Putamen (tissue), 1 donor: ENCODE results near the gene TMC6.
A peak's percentile ranks its signal among the peaks of the same experiment; 100 is the strongest.
"Not testable (repeated sequence)": the region's sequence is repeated elsewhere in the genome, so short reads cannot be mapped to it uniquely, and the experiment has no call there.

Source experiments
- DNase-seq: peaks from one replicate; pipeline ENCODE4 v3.0.0-alpha.2; 2016; ENCODE audit warnings: low spot score

Gene TMC6

DNA sequence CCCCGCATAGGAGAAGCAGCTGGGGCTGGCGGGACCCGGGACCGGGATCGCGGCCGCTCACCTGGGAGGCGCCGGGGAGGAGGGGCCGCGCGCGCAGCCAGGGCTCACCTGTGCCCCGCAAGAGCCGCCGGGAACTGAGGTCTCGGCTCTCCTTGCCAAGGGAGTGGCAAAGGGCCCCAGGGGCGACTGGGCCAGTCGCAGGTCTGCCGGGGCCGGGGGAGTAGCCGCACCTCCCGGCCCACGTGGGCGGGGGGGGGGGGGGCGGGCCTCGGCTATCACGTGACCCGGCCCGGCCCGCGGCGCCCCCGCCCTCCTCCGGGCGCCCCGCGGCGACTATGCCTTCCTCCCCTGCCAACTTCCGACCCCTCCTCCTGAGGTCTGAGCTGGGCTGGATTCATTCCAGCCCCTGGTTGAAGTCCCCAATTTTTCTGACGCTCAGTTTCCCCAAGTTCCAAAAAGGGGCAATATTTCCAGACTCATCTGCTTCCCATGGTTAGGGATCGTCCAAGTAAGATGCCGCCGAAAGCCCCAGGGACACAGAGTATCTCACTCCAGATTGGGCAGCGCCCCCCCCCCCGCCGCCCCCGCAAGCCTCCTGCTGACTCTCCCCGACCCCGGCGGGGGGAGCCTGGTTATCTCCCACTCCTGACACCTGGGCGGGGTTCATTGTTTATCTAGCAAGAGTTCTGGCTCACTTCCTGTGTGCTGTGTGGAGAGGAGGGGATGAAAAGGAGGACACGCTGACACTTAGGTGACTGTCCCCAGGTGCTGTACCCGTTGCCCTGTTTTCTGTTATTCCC lies at the start of gene TMC6:
TMC6 (minus strand) TSS at position 205 of the 800 bp plus-strand sequence. CDS start 1,923 bp downstream, outside the sequence.
- peak; percentile 63 for DNase-seq

GRCh38 chr17:78176548-78177025 lies 48.0 kb upstream of the TMC6 start:
- DNase-seq: peak; percentile 57

- DNase-seq: no peak
Observed at GRCh38 chr17:78175643-78175981, 47.1 kb upstream of the TMC6 start.

DNA sequence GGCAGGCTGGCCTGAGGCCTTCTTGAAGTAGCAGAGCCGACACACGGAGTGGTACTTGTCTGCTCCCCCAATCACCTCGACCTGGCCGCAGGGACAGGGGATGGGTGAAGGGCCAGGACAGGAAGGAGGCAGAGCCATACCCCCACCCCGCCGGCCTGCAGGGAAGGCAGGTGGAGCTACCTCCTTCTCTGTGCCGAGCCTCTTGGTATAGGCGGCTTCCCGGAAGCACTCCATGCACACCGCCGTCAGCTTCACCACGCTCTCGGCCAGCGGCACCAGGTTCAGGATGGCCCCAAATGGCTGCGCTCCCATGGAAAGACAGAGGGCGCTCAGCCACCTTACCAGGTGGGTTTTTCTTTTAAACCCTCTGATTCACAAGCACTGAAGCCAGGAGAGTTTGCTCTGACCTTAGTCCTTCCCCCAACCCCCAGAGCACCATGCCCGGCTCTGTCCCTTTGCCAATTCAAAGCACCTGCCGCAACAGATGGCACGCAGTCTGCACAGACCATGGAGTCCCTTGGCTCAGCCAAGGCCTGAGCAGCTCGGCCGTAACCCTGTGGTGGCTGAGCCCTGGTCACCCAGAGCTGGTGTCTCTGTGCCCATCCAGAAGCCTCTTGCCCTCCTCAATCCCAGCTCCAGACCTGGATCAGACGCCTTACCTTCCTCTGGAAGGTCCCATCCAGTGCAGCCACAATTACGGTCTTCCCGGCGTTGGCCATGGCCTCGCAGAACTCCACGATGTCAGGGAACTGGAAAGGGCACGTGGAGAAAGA lies 46.5 kb upstream of the TMC6 start:
- DNase-seq: no peak

GRCh38 chr17:78174346-78174869 lies 45.9 kb upstream of the TMC6 start:
- DNase-seq: peak; percentile 82

DNA sequence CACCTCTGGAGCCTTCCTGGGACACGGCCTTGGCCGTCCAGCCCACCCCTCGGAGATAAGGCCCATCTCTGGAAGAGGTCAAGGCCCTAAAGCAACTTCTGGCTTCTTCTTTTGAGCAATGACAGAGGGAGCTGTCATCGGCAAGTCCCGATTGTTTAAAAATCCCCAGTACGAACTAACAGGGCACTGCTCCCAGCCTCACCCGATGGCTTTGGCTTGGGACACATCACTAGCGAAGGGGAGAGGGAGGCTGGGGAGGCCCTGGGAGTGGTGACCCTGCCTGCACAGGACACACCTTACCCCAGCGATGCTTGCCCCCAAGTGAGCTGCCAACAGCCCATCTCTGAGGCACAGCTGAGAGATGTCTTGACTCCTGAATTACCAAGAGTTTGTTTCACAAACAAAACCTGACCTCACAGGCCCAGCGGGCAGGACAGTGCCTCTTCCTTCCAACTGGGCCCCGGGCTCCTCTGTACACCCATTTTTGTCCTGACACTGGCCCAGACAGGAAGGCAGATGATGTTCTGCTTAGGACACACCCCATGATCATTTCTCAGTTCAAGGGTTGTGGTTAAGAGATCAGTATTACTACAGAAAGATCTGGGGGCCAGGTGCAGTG lies 44.7 kb upstream of the TMC6 start:
- DNase-seq: no peak

GRCh38 chr17:78172249-78173051 lies 43.9 kb upstream of the TMC6 start:
- DNase-seq: no peak

DNA sequence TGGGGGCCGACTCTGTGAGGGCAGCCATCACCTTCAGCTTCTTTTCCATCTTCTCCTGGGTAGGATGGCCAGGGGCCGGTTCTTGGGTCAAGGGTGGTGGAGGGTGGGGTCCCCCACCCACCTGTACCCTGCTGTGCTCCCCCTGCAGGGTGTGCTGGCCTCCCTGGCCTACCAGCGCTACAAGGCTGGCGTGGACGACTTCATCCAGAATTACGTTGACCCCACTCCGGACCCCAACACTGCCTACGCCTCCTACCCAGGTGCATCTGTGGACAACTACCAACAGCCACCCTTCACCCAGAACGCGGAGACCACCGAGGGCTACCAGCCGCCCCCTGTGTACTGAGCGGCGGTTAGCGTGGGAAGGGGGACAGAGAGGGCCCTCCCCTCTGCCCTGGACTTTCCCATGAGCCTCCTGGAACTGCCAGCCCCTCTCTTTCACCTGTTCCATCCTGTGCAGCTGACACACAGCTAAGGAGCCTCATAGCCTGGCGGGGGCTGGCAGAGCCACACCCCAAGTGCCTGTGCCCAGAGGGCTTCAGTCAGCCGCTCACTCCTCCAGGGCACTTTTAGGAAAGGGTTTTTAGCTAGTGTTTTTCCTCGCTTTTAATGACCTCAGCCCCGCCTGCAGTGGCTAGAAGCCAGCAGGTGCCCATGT lies 43.2 kb upstream of the TMC6 start:
- DNase-seq: not testable (repeated sequence)

DNA sequence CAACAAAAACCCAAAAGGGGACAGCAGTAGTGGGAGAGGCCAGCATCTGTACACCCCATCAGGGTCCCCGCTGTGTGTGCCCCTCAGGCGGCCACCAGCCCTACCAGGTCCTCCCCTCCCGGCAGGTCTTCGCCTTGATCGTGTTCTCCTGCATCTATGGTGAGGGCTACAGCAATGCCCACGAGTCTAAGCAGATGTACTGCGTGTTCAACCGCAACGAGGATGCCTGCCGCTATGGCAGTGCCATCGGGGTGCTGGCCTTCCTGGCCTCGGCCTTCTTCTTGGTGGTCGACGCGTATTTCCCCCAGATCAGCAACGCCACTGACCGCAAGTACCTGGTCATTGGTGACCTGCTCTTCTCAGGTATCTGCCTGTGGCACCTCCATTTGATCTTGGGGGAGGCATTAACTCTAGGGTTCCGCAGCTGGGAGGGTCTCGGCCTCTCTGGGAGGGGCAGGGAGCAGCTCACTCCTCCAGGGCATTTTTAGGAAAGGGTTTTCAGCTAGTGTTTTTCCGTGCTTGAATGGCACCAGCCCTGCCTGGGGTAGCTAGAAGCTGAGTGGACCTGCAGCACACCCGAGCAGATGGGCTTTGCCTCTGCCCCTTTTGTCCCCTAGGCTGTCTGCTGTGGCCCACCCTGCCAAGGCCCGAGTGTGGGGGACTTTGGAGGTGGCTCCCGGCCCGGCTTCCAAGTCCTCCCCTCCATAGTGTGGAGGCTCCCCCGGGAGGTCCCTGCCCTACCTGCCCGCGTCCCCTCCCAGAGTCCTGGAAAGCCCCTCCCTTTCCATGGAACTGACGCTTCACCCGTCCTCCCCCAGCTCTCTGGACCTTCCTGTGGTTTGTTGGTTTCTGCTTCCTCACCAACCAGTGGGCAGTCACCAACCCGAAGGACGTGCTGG lies 42.4 kb upstream of the TMC6 start:
- DNase-seq: no peak

GRCh38 chr17:78168903-78169793 lies 40.6 kb upstream of the TMC6 start:
- peak; percentile 61 for DNase-seq

DNA sequence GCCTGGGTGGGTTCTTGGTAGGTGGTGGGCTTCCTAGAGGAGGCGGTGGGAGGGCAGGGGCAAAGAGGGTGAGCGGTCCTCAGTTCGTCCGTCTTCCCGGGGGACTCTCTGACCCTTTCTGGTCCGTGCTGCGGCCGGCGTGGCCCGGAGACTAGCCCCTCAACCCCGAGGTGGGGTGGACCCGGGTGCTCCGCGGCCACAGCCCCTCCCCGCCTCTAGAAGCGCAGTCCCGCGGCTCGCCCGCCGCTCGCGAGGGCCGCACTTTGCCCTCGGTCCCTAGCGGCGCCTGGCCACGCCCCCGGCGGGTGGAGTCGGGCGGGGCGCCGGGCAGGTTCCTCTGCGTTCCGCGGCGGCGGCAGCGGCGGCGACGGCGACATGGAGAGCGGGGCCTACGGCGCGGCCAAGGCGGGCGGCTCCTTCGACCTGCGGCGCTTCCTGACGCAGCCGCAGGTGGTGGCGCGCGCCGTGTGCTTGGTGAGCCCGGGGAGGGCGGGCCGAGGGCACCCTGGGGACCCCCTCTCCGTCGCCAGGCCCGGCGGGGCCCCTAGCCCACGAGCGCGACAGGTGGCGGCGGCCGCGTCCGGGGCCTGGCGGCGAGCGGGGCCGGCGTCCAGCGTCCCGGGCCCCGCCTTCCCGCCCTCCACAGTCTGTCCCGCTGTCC lies 39.8 kb upstream of the TMC6 start, which contains the start of gene SYNGR2:
SYNGR2 (plus strand) TSS at position 340 of the 661 bp plus-strand sequence; CDS start at position 376, 36 bp downstream.
- peak; percentile 77 for DNase-seq

DNA sequence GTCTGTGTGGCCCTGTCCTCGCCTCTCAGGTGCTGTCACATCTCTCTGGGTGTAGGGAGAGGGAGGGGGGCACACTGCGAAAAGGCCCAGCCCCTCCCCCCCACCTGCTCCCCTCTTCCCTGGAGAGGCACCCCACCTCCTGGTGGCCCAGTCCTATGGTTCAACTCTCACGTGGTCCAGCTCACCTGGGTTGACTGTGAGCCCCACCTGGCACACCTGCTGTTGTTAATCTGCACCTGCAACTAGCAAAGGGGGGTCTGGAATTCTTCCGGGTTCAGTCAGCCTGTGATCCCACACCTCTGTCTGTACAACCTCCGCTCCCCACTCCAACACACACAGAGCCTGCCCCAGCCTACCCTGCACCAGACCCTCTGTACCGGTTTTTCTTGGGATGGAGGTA lies 37.9 kb upstream of the TMC6 start:
- no peak for DNase-seq

GRCh38 chr17:78164748-78165607 lies 36.4 kb upstream of the TMC6 start:
- DNase-seq: no peak

GRCh38 chr17:78163881-78164747 lies 35.6 kb upstream of the TMC6 start:
- DNase-seq: no peak

DNA sequence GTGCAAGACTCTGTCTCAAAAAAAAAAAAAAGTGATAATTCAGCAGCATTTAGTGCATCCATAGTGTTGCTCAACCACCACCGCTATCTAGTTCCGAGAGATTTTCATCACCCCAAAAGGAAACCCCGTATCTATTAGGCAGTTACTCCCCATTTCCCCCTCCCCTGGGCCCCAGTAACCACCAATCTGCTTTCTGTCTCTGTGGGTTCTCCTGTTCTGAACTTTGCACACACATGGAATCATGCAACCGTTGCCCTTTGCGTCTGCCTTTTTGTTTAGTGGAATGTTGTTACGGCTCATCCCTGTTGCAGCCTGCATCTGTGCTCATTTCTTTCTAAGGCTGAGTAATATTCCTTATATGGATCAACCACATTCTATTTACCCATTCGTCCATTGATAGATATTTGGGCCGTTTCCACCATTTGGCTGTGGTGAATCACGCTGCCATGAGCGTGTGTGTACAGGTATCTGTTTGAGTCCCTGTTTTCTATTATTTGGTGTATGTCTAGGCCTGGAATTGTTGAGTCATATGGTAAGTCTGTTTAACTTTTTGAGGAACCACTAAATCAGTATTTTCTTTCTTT lies 31.1 kb upstream of the TMC6 start:
- no peak for DNase-seq
